HFFc6 (cell line): ENCODE measurements around the gene TBXAS1. TPM values are rescaled to one million over a fixed set of nuclear protein-coding genes. Genes with fewer than 3 reads are reported as not detected.

Experiments used
- DNase-seq: peaks from one replicate; pipeline ENCODE4 v3.0.0-alpha.2; 2018
- H3K27ac Mint-ChIP-seq: 2 replicates; pipeline ENCODE4 v1.8.0; 2020; ENCODE audit warnings: mild to moderate bottlenecking, mixed read lengths
- H3K27me3 Mint-ChIP-seq: 2 replicates; pipeline ENCODE4 v1.8.0; 2021; ENCODE audit warnings: mild to moderate bottlenecking, moderate library complexity, mixed read lengths; ENCODE audit not compliant: insufficient read depth
- H3K36me3 Mint-ChIP-seq: 2 replicates; pipeline ENCODE4 v1.8.0; 2021; ENCODE audit warnings: low read depth, mixed read lengths
- H3K4me1 Mint-ChIP-seq: 2 replicates; pipeline ENCODE4 v1.8.0; 2020; ENCODE audit warnings: low read depth, mixed read lengths
- H3K4me3 Mint-ChIP-seq: 2 replicates; pipeline ENCODE4 v1.8.0; 2020; ENCODE audit warnings: mild to moderate bottlenecking, moderate library complexity, mixed read lengths
- H3K9me3 Mint-ChIP-seq: 2 replicates; pipeline ENCODE4 v1.8.0; 2020; ENCODE audit warnings: mild to moderate bottlenecking, mixed read lengths
- CTCF ChIP-seq: fragments of 200-600 bp; sonication (generic); IDR thresholded peaks from 2 replicates; pipeline ENCODE4 v1.5.0; 2021; ENCODE audit warnings: antibody characterized with exemption, mild to moderate bottlenecking
- total RNA-seq, 6 experiments: library from RNA; stranded (reverse); fragmentation: NEBNext Ultra II Directional; extraction: Animal tissue kit (Norgen Biotek cat#: 25700); gene quantifications; 2 replicates in 1 of 6; 3 replicates in 5 of 6; pipeline ENCODE4 v1.2.3, GENCODE V29; 2021

TBXAS1 gene
- total RNA-seq, 6 experiments from 2014 or later = 0.47 to 1.8 (median 1.0) TPM

GRCh38 chr7:140006600-140006999 is 177.5 kb downstream of the TBXAS1 start:
- no peak for DNase-seq
- Mint-ChIP-seq H3K36me3 (no peaks in the 10 kb centered on the region), H3K9me3 (no peaks in the 10 kb centered on the region), H3K4me1 (0 out of 2 replicates have a peak, but pooled peaks cover 4% of the 10 kb centered on the region), H3K27ac (no peak overlapping the region), H3K4me3 (no peak overlapping the region), H3K27me3 (peaks cover 19% of the 10 kb centered on the region)
- TF ChIP-seq CTCF = no peak

DNA sequence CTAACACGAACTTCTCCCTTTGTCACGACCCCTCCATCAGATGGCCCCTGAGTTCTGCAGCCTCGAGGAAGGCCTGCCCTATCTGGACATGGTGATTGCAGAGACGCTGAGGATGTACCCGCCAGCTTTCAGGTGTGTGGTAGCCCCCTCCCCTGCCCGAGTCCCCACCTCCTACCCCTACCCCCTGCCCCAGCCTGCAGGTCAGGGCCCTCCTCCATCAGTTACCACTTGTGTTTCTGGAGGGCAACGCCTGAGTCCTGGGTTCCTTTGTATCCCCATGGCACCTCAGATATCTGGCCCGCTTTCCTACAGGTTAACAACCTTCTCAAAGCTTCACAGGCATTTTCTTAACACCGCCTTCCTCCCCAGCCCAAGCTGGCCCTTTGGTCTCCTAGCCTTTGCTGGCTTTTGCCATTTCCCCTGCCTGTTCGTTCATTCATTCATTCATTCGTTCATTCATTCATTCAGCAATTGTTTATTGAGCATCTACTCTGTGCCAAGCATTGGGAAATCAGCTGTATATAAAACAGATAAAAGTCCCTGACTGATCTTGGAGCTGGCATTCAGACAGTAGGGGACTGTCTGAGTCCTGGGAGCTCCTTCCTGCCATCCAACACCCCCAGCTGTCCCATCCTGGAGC is 178.1 kb downstream of the TBXAS1 start:
- H3K36me3 Mint-ChIP-seq = no peaks in the 10 kb centered on the region
- H3K27ac Mint-ChIP-seq = no peak overlapping the region
- TF ChIP-seq CTCF = no peak
- H3K4me1 Mint-ChIP-seq = 0 out of 2 replicates have a peak, but pooled peaks cover under 1% of the 10 kb centered on the region
- no peak for DNase-seq
- H3K27me3 Mint-ChIP-seq = peaks cover 22% of the 10 kb centered on the region
- H3K4me3 Mint-ChIP-seq = no peak overlapping the region
- no peaks in the 10 kb centered on the region for H3K9me3 Mint-ChIP-seq

GRCh38 chr7:140008755-140009610 is 179.9 kb downstream of the TBXAS1 start:
- Mint-ChIP-seq H3K9me3 (no peaks in the 10 kb centered on the region), H3K36me3 (no peaks in the 10 kb centered on the region), H3K4me1 (no peaks in the 10 kb centered on the region), H3K4me3 (no peak overlapping the region), H3K27me3 (peaks cover 32% of the 10 kb centered on the region), H3K27ac (no peak overlapping the region)
- no peak for TF ChIP-seq CTCF
- DNase-seq = no peak

DNA sequence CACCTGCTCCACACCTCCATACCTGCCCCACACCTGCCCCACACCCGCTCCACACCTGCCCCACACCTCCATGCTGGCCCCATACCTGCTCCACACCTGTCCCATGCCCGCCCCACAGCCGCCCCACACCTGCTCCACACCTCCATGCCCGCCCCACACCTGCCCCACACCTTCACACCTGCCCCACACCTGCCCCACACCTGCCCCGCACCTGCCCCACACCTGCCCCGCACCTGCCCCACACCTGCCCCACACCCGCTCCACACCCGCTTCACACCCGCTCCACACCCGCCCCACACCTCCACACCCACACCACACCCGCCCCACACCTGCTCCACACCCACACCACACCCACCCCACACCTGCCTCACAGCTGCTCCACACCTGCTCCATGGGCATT is 180.7 kb downstream of the TBXAS1 start:
- peaks cover 38% of the 10 kb centered on the region for H3K27me3 Mint-ChIP-seq
- no peak overlapping the region for H3K27ac Mint-ChIP-seq
- H3K36me3 Mint-ChIP-seq = no peaks in the 10 kb centered on the region
- no peaks in the 10 kb centered on the region for H3K9me3 Mint-ChIP-seq
- H3K4me1 Mint-ChIP-seq = no peaks in the 10 kb centered on the region
- no peak for TF ChIP-seq CTCF
- no peak overlapping the region for H3K4me3 Mint-ChIP-seq
- no peak for DNase-seq

- no peaks in the 10 kb centered on the region for H3K36me3 Mint-ChIP-seq
- TF ChIP-seq CTCF = no peak
- H3K4me3 Mint-ChIP-seq = no peak overlapping the region
- H3K4me1 Mint-ChIP-seq = no peaks in the 10 kb centered on the region
- no peaks in the 10 kb centered on the region for H3K9me3 Mint-ChIP-seq
- DNase-seq = no peak
- peaks cover 41% of the 10 kb centered on the region for H3K27me3 Mint-ChIP-seq
- no peak overlapping the region for H3K27ac Mint-ChIP-seq
These were observed 181.3 kb downstream of the TBXAS1 start for GRCh38 chr7:140010194-140010895.
